Kidney (tissue), 14 donors: ENCODE results near the gene STK32B. TPM values are rescaled to one million over a fixed set of nuclear protein-coding genes. Genes with fewer than 3 reads are reported as not detected.

ENCODE experiments used
- DNase-seq, 5 donors: peaks; one replicate each; pipeline ENCODE4 v3.0.0-alpha.2; 2013 to 2020
- FAIRE-seq: peaks from 2 replicates; lab custom pipeline; 2012; peaks lifted over from hg19 to GRCh38; lab: Jason Lieb, UNC
- H3K27ac ChIP-seq, 2 donors: one replicate each; pipeline ENCODE4 v1.7.0; 2013; ENCODE audit warnings: low read depth in 2 of 2, low read length in 2 of 2, inconsistent platforms in 1 of 2
- H3K27me3 ChIP-seq: one replicate; pipeline ENCODE4 v1.7.1; 2013; ENCODE audit warnings: low read length, inconsistent platforms; ENCODE audit not compliant: control insufficient read depth, insufficient read depth
- H3K36me3 ChIP-seq, 3 donors: one replicate each; pipeline versions ENCODE4 v1.7.0 to v1.7.1; 2013; ENCODE audit warnings: low read length in 3 of 3, control low read depth in 1 of 3, inconsistent platforms in 1 of 3; ENCODE audit not compliant: insufficient read depth in 3 of 3, control insufficient read depth in 2 of 3
- H3K4me1 ChIP-seq, 3 donors: one replicate each; pipeline versions ENCODE4 v1.7.0 to v1.7.1; 2013; ENCODE audit warnings: low read length in 3 of 3, inconsistent platforms in 1 of 3, low read depth in 1 of 3; ENCODE audit not compliant: control insufficient read depth in 2 of 3, insufficient read depth in 2 of 3
- H3K4me3 ChIP-seq, 3 donors: one replicate each; pipeline versions ENCODE4 v1.7.0 to v1.8.1; 2013; ENCODE audit warnings: low read length in 3 of 3, control low read depth in 1 of 3, inconsistent platforms in 1 of 3
- H3K9ac ChIP-seq, 3 donors: one replicate each; pipeline versions ENCODE4 v1.7.0 to v1.7.1; 2013; ENCODE audit warnings: low read length in 3 of 3, control low read depth in 1 of 3, inconsistent platforms in 1 of 3
- H3K9me3 ChIP-seq, 3 donors: one replicate each; pipeline versions ENCODE4 v1.7.0 to v1.7.1; 2013; ENCODE audit warnings: low read length in 3 of 3, control low read depth in 1 of 3, inconsistent platforms in 1 of 3; ENCODE audit not compliant: control insufficient read depth in 2 of 3, insufficient read depth in 1 of 3
- intact Hi-C: fragments of 100-400 bp; cut with DNase I; formaldehyde crosslinking; loops from one replicate; pipeline ENCODE4 v1.11.1; 2022
- polyA plus RNA-seq: library from polyadenylated mRNA; stranded (reverse); fragments of 350-450 nt; fragmentation: Illumina TruSeq; extraction: RNeasy Lipid Tissue Mini Kit (QIAGEN cat#74804); gene quantifications from one replicate; pipeline ENCODE4 v1.2.3, GENCODE V29; 2014; ENCODE audit warnings: low read depth, low replicate concordance; ENCODE audit not compliant: insufficient read depth
- total RNA-seq: library from RNA; stranded (reverse); fragmentation: NEBNext Ultra II Directional; extraction: Animal tissue kit (Norgen Biotek cat#: 25700); gene quantifications from one replicate; pipeline ENCODE4 v1.2.1, GENCODE V29; 2021
- TF ChIP-seq, protein P1 (sequence below): IDR thresholded peaks from 3 replicates; pipeline ENCODE4 v1.5.1; 2012; ENCODE audit warnings: mild to moderate bottlenecking, moderate library complexity, borderline replicate concordance; ENCODE audit not compliant: insufficient read depth; ENCODE audit errors: extremely low read depth
- donor health status: control.
- donor health status: control.
- donor health status: control.
- donor health status: control.
- donor health status: control.
- donor health status: DM: yes; HTN: yes; CAD: no.
- donor health status: Normal renal cell carcinoma (clear cell type).

The STK32B gene
- total and polyA plus RNA-seq, 2 donors from 2014 or later, result 18.1 to 18.2 TPM

DNA sequence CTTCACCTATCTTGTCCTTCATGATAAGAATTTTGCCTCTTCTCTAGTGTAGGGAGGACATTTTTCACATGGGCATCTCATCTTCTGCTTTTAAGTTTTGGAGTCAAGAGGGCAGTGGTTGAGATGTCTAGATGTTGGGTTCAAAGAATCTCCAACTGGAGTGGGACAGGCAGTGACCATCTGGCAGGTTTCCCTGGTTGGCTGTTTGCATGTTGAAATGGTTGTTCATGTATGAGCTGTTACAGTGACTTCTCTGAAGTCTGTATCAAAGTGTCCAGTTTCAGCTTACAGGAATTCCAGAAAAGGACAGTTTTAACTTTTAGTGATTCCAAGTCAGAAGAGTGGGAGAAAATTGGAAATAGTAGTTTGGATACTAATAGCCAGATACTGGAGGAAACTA, 464.4 kb downstream of the STK32B start:
- intact Hi-C loops, result no loop called here
- H3K27ac ChIP-seq, result no peak overlapping the region
- no peak for FAIRE-seq
- TF ChIP-seq, protein P1, sequence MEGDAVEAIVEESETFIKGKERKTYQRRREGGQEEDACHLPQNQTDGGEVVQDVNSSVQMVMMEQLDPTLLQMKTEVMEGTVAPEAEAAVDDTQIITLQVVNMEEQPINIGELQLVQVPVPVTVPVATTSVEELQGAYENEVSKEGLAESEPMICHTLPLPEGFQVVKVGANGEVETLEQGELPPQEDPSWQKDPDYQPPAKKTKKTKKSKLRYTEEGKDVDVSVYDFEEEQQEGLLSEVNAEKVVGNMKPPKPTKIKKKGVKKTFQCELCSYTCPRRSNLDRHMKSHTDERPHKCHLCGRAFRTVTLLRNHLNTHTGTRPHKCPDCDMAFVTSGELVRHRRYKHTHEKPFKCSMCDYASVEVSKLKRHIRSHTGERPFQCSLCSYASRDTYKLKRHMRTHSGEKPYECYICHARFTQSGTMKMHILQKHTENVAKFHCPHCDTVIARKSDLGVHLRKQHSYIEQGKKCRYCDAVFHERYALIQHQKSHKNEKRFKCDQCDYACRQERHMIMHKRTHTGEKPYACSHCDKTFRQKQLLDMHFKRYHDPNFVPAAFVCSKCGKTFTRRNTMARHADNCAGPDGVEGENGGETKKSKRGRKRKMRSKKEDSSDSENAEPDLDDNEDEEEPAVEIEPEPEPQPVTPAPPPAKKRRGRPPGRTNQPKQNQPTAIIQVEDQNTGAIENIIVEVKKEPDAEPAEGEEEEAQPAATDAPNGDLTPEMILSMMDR, result no peak
- H3K27me3 ChIP-seq, result no peaks in the 10 kb centered on the region
- no peaks in the 10 kb centered on the region for H3K36me3 ChIP-seq
- DNase-seq, result no peak
- H3K9me3 ChIP-seq, result no peaks in the 10 kb centered on the region
- H3K4me3 ChIP-seq, result no peak overlapping the region
- no peaks in the 10 kb centered on the region for H3K4me1 ChIP-seq
- no peak overlapping the region for H3K9ac ChIP-seq

DNA sequence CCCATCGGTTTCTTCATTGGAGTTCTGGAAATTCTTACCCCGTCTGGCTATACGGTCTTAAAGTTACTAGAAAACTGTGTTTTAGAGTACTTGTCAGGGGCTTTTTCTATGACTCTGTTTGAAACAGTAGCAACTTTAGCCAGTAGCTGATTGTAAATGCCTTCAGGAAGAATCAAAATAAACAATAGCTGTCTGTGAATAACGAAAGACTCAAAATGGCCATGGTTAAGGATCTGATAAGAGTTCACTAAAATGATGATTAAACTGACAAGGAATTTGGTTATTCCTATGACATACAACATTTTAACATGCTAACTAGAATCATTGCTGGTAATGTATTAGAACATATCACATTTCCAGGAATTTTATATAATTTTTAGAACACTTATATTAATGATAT, 466.1 kb downstream of the STK32B start:
- Histone ChIP-seq H3K27me3 (no peaks in the 10 kb centered on the region), H3K9ac (no peak overlapping the region), H3K36me3 (no peaks in the 10 kb centered on the region), H3K4me3 (no peak overlapping the region), H3K27ac (no peak overlapping the region), H3K9me3 (no peaks in the 10 kb centered on the region), H3K4me1 (no peaks in the 10 kb centered on the region)
- TF ChIP-seq, protein P1, result no peak
- FAIRE-seq (no peak), DNase-seq (no peak)
- intact Hi-C loops, result no loop called here

DNA sequence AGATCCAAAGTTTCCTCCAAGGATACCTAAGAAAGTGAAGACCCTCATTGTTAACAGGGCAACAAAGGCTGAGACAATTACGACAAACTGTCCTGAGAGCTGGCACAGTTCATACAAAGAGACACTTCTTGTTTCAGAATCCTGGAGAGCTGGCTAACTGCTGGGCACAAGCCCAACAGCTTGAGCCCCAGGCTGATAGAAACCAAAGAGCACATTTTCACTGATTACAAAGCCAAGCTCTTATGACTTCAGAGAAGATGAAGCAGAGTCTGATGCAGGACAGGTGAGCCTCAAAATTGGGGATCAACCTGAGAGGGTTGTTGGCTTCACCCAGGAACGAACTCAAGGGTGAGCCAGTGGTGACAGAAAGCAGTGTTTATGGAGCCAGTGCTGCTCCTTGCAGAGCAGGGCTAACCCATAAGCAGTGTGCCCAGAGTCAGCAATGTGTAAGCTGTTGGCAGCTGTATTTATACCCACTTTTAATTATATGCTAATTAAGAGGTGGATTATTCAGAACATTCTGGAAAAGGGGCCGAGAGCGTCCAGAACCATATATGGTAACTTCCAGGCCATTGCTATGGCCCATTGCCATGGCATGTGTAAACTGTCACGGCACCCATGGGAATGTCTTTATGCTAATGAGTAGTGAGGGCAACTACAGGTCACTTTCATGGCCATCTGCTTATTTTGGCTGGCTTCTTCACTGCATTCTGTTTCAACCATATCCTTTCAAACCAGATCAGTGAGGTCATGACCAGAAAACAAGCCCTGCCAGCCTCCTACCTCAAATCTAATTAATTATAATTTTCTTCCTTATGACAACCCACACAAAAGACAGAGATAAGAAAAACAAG, 473.4 kb downstream of the STK32B start:
- Histone ChIP-seq H3K9ac (no peak overlapping the region), H3K27ac (no peak overlapping the region), H3K4me1 (peaks cover 2 to 18% (median 6%) of the 10 kb centered on the region in 3 donors), H3K9me3 (no peaks in the 10 kb centered on the region), H3K27me3 (no peaks in the 10 kb centered on the region), H3K36me3 (peaks cover 3 to 7% (median 7%) of the 10 kb centered on the region in 3 donors), H3K4me3 (no peak overlapping the region)
- peak; percentile 3 for FAIRE-seq
- TF ChIP-seq, protein P1, result no peak
- intact Hi-C loops, result no loop called here
- peak in 4 of 5 donors; percentile 15 to 73 (median 36) for DNase-seq
